GM04503 (cell line): ENCODE measurements around the gene CFAP61.

Experiments used
- DNase-seq: peaks from one replicate; pipeline ENCODE4 v3.0.0-alpha.2; 2012; ENCODE audit warnings: low read depth

CFAP61 gene

DNA sequence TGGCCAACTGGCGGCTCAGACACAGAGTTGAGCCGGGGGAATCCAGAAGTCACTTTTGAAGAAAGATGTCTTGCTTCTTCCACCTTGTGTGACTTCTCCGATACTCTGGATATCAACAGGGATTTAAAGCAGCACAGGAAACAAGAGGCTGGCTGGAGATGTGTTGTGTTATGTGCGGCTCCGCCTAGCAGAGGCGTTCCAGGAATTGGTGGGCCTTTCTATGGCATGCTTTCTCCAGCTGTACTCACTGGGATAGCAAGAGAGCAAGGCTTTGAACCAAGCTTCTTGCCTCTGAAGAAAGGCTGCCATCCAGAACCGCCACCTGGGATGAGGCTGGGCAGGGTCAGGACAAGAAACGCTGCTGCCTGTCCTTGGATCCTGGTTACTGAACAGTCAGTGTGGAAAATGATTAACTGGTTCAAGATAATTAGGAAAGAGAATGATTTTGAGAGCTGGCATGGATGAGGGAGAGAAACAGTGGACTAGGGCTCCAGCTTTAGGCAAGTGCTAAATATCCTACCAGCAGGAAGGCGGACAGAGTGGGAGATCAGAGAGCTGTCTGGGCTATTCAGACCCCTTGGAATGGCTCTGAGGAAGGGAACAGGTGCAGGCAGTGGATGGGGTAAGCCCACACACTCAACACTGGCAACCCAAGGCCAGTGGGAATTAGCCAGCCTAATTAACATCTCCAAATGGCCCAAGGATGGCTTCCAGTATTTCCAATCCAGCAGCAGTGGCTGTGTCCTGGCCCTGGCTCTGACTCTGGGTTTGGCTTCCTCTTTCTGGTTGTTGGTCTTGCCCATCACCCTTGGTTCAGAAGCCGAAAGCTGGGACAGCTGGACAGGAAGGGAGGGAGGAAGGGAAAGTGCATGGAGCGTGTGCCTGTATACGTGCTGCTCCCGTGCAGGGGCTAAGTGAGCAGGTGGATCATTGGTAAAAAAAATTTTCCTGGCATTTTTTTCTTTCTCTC is 347.5 kb downstream of the CFAP61 start:
- DNase-seq, result no peak

DNA sequence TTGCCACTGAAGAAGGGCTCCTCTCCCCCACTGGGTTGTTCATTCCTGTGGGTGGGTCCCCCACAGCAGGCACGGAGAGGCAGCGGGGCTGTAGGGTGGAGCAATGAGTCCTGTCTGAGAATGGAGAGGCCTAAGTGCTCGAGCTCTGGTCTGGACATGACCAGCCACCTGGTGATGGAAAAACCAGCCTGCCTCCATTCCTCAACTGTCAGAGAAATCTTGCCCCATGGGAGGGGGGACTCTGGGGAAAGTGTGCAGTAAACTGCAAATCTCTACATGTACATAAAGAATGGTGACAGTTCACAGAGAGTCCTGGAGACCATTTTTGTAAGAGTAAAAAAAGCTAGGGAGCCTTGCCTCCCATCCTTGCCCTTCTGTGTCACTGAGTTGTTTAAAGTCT is 349.7 kb downstream of the CFAP61 start:
- DNase-seq, result no peak

DNA sequence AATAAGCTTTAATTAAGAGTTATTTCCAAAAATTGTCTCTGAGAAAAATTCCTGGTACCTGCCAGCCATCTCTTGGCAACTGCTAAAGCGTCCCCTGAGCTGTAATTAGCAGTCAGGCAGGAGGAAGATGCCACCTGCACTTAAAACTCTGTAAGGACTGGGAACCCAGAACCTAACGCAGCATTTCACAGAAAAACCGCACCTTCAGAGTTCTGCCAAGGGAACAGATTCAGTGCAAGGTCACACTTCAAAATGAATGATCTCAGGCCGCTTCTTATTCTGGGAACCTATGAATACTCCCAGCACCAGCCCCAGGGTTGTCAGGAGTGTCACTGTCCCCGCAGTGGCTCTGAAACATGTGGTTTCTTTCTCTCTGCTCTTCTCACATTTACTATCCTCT is 352.3 kb downstream of the CFAP61 start:
- DNase-seq, result no peak

DNA sequence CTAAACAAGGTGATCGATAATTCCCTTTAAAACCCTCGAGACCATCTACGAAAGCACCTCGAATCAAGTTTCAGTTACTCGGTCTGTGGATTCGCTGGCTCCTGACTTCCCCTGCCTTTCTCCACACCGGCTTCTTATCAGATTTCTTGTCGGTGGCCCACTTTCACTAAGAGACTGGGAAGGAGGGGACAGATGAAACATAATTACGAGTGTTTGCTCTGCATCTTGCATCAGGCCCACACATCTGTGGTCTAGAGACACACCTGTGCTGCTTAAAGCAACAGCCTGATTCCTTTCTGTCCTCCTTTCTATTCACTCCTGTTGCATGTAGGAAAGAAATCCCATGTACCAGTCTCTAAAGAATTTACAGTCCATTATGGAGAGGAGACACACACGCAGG is 353.3 kb downstream of the CFAP61 start:
- DNase-seq, result no peak

DNA sequence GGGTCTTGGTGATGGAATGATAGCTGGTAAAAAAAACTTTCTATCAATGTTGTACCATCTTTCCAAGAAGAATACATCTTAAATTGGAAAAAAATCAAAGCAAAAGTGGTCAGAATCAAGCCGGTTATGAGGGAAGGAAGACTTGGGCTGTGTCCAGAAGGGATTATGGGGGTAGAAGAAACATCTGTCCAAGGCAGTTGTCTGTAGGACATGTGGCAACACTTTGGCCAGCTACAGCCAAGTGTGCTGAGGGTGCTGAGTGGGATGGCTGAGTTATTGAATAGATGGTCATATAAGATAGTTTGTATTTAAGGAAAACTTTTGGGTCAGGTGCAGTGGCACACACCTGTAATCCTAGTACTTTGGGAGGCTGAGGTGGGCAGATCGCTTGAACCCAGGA is 354.0 kb downstream of the CFAP61 start:
- DNase-seq, result no peak

DNA sequence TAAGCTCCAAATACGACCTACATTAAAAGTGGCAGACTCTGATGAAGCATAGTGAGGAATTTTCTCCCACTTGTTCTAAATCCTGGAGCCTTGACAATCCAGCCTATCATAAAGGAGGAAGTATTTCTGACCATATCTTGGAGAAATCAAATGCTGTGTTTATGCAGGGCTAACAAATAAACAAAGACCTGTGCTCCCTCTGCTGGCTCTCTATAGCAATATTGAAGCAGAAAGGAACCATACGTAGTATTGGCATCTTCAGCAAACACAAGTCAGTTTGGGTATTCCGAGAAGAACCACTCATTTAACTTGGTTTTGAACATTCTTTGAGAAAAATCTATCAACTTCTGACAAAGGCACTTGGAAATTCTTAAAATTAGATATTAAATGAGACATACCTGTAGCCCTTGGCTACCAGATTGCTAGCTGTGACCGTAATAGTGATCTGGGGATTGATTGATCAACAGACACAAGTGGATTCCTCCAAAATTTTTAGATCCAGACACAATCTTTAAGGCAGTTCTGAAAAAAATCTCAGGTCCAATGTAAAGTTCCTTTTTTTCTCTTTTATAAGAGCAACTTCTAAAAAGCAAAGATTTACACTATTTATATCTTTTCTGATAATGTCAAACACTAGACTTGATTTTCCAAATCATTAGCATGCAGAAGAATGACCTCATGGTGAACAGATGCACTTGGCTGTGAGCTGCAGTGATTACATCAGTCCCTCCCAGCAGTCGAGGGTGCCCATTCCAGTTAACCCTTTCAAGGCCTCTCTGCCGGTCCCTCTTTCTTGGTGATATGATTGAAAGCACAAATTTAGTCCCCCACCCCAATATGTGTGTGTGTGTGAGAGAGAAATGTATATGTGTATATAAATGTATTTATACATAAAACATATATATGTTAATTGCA is 355.8 kb downstream of the CFAP61 start:
- no peak for DNase-seq

DNA sequence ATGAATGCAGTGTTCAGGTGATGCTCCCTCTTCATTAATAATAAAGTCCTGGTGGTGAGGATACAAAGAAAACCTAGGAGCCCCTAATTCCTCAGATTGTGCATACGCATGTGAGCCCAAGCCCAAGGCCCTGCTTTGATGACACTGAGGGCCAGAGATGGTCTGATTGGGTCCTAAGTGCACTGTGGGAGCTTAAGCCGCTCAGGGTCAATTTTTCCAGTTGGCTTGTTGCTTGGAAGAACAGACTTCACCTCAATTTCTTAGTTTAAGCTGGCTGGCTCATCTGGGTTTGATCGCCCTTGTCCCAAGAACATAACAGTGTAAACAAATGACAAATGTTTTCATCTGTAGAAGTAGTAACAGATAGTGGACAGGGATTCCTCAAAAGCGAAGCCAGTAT is 357.0 kb downstream of the CFAP61 start:
- no peak for DNase-seq
